ENCODE data around the gene KDM4B. TPM values are rescaled to one million over a fixed set of nuclear protein-coding genes. Genes with fewer than 3 reads are reported as not detected.

Gene KDM4B
- total RNA-seq, 4 donors from 2014 or later, result 16.3 to 38.3 (median 22.4) TPM

DNA sequence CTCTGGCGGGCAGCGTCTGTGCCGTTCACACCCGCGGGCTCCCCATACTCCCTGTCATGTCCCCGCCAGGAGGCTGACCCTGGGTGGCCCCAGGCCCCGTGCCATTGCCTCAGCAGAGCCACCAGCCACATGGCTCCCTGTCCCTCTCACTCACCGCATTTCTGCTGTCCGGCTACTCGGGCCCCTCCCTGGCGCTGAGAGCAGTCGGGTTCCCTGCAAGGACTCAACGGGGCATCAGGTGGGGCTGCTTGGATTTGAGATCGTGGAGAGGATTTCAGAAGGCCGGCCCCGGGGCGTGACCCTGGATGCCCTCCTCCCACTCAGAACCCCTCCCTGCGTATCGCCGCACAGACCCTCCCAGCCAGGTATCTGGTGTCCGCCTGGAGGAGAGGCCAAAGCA, 142.1 kb downstream of the KDM4B start:
- ATAC-seq (ENCODE audit: low FRiP score) (no peak), DNase-seq (ENCODE audit: low spot score) (no peak)
- TF ChIP-seq CTCF (IDR thresholded peaks at IDR 0.05), result no peak

- no peak for ATAC-seq (ENCODE audit: low FRiP score)
- no peak for TF ChIP-seq CTCF (IDR thresholded peaks at IDR 0.05)
Observed at GRCh38 chr19:5112175-5112574, 143.3 kb downstream of the KDM4B start.

DNA sequence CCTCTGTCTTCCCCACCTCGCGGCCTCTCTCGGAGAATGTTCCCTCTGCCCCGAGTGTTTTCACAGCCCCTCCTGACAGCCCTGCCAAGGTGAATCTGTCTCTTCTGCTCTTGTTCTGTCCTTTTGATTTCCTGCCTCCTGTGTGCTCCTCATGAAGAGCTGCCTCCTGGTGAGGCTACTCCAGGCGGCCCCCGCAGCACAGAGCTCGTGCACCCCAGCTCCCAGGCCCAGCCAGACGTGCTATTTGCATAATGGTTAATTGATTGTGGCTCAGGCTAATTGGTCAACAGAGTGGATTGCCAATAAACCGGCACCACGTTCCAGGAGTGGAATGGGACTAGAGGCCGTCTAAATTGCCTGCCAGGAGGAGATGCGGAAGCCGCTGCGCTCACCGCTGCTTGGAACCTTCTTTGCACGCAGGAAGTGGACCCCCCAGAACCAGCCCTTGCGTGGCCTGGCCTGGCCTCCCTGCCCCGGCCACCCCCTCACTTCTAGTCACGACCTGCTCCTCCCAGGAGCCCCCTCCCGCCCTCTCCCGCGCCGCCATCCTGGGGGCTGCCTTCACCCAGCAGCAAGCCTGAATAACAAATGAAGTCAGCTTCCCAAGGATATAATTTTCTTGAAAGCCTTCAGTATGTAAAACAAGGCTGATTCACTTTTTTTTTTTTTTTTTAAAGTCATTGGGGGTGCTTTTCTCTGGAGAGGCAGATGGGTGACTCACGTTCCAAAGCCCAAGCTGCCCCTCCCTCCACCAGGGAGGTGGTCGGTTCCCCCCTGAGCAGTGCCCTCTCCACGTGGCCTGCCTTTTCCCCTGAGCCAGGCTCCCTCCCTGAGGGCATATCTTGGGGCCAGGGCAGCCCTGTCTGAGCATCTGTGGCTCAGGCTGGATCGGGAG, 144.0 kb downstream of the KDM4B start:
- ATAC-seq (ENCODE audit: low FRiP score) (no peak), DNase-seq (ENCODE audit: low spot score) (no peak)
- no peak for TF ChIP-seq CTCF (IDR thresholded peaks at IDR 0.05)

More at GRCh38 chr19:5112175-5112574, 143.3 kb downstream of the KDM4B start:
- no peak for DNase-seq (ENCODE audit: low spot score)

- DNase-seq (ENCODE audit: low spot score) (no peak), ATAC-seq (ENCODE audit: low FRiP score) (no peak)
- no peak for TF ChIP-seq CTCF (IDR thresholded peaks at IDR 0.05)
Observed at GRCh38 chr19:5113633-5114586, 145.0 kb downstream of the KDM4B start.

GRCh38 chr19:5114727-5115126, 145.8 kb downstream of the KDM4B start:
- DNase-seq (ENCODE audit: low spot score) (no peak), ATAC-seq (ENCODE audit: low FRiP score) (no peak)
- TF ChIP-seq CTCF (IDR thresholded peaks at IDR 0.05), result no peak

DNA sequence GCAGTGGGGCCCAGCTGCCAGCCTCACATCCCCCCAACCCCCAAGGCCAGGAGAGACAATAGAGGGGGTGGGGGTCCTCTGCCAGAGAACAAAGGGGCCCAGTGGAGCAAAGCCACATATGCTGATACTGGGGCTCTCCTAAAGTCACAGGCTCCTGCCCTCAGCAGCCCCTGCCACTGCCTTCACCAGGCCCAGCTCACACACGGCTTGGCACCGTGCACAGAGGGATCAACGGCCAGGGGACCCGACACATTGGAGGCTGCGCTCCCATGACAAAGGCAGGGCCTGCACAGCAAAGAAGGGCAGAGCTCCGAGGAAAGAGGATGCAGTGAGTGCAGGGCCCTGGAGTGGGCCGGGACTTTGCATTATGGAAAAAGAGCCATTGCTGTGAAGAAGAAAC, 146.4 kb downstream of the KDM4B start:
- DNase-seq (ENCODE audit: low spot score) (no peak), ATAC-seq (ENCODE audit: low FRiP score) (no peak)
- no peak for TF ChIP-seq CTCF (IDR thresholded peaks at IDR 0.05)

Measured in omental fat pad (tissue), 4 donors.